Measurements from ENCODE around the gene ZNF341. TPM values are rescaled to one million over a fixed set of nuclear protein-coding genes. Genes with fewer than 3 reads are reported as not detected.
A peak's percentile ranks its signal among the peaks of the same experiment; 100 is the strongest.

ZNF341 gene
- total and polyA plus RNA-seq, 7 donors: 1.2 to 7.9 (median 2.5) TPM

- no peak for DNase-seq
- Histone ChIP-seq H3K4me1 (peaks cover 0 to 97% (median 88%) of the 10 kb centered on the region in 4 donors), H3K9me3 (no peaks in the 10 kb centered on the region), H3K27me3 (no peaks in the 10 kb centered on the region), H3K27ac (peak overlapping the region in 2 of 4 donors; percentile 2 to 11), H3K4me3 (no peak overlapping the region), H3K36me3 (no peaks in the 10 kb centered on the region)
- intact Hi-C loops (cut with DNase I): no loop called here
- no peak for TF ChIP-seq EP300 (IDR thresholded peaks at IDR 0.05)
- no peak for TF ChIP-seq POLR2AphosphoS5 (IDR thresholded peaks at IDR 0.05)
- 65 to 76% methylated on average over 2 of the region's 2 CpGs for WGBS, 2 donors
Observed at GRCh38 chr20:33836277-33836676, 104.5 kb downstream of the ZNF341 start.

- Histone ChIP-seq H3K27ac (no peak overlapping the region), H3K4me3 (no peak overlapping the region), H3K27me3 (no peaks in the 10 kb centered on the region), H3K9me3 (no peaks in the 10 kb centered on the region), H3K4me1 (peaks cover 0 to 97% (median 88%) of the 10 kb centered on the region in 4 donors), H3K36me3 (no peaks in the 10 kb centered on the region)
- TF ChIP-seq EP300 (IDR thresholded peaks at IDR 0.05) (no peak), POLR2AphosphoS5 (IDR thresholded peaks at IDR 0.05) (no peak), POLR2A (IDR thresholded peaks at IDR 0.05) (no peak)
- TF ChIP-seq, protein P1, sequence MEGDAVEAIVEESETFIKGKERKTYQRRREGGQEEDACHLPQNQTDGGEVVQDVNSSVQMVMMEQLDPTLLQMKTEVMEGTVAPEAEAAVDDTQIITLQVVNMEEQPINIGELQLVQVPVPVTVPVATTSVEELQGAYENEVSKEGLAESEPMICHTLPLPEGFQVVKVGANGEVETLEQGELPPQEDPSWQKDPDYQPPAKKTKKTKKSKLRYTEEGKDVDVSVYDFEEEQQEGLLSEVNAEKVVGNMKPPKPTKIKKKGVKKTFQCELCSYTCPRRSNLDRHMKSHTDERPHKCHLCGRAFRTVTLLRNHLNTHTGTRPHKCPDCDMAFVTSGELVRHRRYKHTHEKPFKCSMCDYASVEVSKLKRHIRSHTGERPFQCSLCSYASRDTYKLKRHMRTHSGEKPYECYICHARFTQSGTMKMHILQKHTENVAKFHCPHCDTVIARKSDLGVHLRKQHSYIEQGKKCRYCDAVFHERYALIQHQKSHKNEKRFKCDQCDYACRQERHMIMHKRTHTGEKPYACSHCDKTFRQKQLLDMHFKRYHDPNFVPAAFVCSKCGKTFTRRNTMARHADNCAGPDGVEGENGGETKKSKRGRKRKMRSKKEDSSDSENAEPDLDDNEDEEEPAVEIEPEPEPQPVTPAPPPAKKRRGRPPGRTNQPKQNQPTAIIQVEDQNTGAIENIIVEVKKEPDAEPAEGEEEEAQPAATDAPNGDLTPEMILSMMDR (IDR thresholded peaks at IDR 0.05): no peak
- intact Hi-C loops (cut with DNase I): no loop called here
- 82 to 85% methylated on average over 5 of the region's 5 CpGs for WGBS, 2 donors
- no peak for DNase-seq
Observed at GRCh38 chr20:33837096-33837830, 105.5 kb downstream of the ZNF341 start.

DNA sequence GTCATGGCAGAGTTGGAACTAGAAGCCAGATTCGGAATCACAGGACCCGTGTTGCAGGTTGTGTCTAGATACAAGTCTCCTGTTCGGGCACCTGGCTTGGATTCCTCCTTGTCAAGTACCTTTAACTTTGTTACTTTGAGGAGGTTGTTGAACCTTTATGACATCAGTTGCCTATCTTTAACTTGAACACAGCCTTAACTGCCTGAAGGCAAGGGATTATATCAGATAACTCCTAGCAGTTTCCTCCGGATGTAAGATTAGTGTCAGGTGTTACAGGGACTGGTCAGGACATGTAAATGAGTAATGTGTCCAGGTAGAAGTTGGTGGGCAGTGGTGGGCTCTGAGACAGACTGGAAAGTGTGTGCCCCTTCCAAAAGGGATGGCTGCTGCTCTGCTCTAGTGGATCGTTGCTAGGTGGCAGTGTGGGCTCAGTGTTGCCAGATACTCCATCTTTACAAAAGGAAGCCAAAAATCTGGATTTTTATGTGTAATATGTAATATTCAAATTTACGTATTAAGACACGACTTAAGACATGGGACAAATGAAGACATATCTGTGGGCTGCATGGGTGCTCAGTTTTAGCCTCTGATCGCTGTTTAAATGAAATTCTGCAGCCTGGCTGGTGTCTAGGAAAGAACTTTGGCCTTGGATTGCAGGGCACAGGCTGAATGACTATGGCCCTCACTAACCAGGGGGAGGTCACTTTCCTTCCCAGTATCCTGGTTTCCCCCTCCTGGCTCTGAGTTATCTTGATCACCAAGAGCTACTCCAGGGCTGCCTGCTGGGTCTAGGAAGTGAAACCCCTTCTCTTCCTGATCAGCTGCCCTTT lies 106.5 kb downstream of the ZNF341 start:
- no peaks in the 10 kb centered on the region for H3K27me3 ChIP-seq
- no peaks in the 10 kb centered on the region for H3K9me3 ChIP-seq
- peaks cover 0 to 97% (median 89%) of the 10 kb centered on the region in 4 donors for H3K4me1 ChIP-seq
- 35 to 73% methylated on average over 8 of the region's 8 CpGs for WGBS, 2 donors
- H3K4me3 ChIP-seq: no peak overlapping the region
- H3K27ac ChIP-seq: no peak overlapping the region
- TF ChIP-seq, protein P1 (IDR thresholded peaks at IDR 0.05): no peak
- DNase-seq: no peak
- intact Hi-C loops (cut with DNase I): no loop called here
- no peaks in the 10 kb centered on the region for H3K36me3 ChIP-seq

- no peaks in the 10 kb centered on the region for H3K9me3 ChIP-seq
- WGBS, 2 donors: 39 to 66% methylated on average over 3 of the region's 3 CpGs
- H3K4me1 ChIP-seq: peaks cover 0 to 97% (median 87%) of the 10 kb centered on the region in 4 donors
- TF ChIP-seq EP300 (IDR thresholded peaks at IDR 0.05) (no peak), POLR2AphosphoS5 (IDR thresholded peaks at IDR 0.05) (no peak), POLR2A (IDR thresholded peaks at IDR 0.05) (no peak)
- TF ChIP-seq, protein P1 (IDR thresholded peaks at IDR 0.05): no peak
- intact Hi-C loops (cut with DNase I): no loop called here
- no peaks in the 10 kb centered on the region for H3K27me3 ChIP-seq
- no peak for DNase-seq
- H3K4me3 ChIP-seq: no peak overlapping the region
- H3K36me3 ChIP-seq: no peaks in the 10 kb centered on the region
- H3K27ac ChIP-seq: no peak overlapping the region
Observed at GRCh38 chr20:33839591-33839990, 107.8 kb downstream of the ZNF341 start.

- 82 to 92% methylated on average over 7 of the region's 7 CpGs for WGBS, 2 donors
- H3K4me3 ChIP-seq: no peak overlapping the region
- H3K4me1 ChIP-seq: peaks cover 0 to 94% (median 88%) of the 10 kb centered on the region in 4 donors
- intact Hi-C loops (cut with DNase I): no loop called here
- no peaks in the 10 kb centered on the region for H3K9me3 ChIP-seq
- TF ChIP-seq, protein P1 (IDR thresholded peaks at IDR 0.05): no peak
- no peak for TF ChIP-seq EP300 (IDR thresholded peaks at IDR 0.05)
- TF ChIP-seq POLR2AphosphoS5 (IDR thresholded peaks at IDR 0.05): no peak
- TF ChIP-seq POLR2A (IDR thresholded peaks at IDR 0.05): no peak
- H3K36me3 ChIP-seq: no peaks in the 10 kb centered on the region
- no peak overlapping the region for H3K27ac ChIP-seq
- no peaks in the 10 kb centered on the region for H3K27me3 ChIP-seq
- DNase-seq: peak; percentile 4
Observed at GRCh38 chr20:33840160-33840559, 108.4 kb downstream of the ZNF341 start.

All from sigmoid colon (tissue), 7 donors.